Measurements from ENCODE around the gene ITGA3.

Gene ITGA3

GRCh38 chr17:50114849-50115357 is 59.0 kb downstream of the ITGA3 start:
- TF ChIP-seq CTCF (conservative IDR thresholded peaks at IDR 0.05; ENCODE audit: low read depth) = peak; percentile 54
- H3K27ac ChIP-seq = no peak overlapping the region
- POLR2A ChIA-PET (ENCODE audit: low non-redundant PET) = no interaction called here
- no peak for DNase-seq (ENCODE audit: low spot score)
- CTCF ChIA-PET = interaction anchor here (0.7 to 2.4 kb wide), 7 partner anchors 14 to 46 kb away, joined by 3 to 7 read pairs (median 3); partner anchors contain the start of gene PPP1R9B

GRCh38 chr17:50115756-50116155 is 59.8 kb downstream of the ITGA3 start:
- CTCF ChIA-PET = interaction anchor here (0.9 to 2.4 kb wide), 2 partner anchors 22 to 25 kb away, joined by 3 to 7 read pairs; no protein-coding TSS in a partner anchor

GRCh38 chr17:50117202-50118051 is 61.5 kb downstream of the ITGA3 start:
- peak; percentile 85 for TF ChIP-seq CTCF (conservative IDR thresholded peaks at IDR 0.05; ENCODE audit: low read depth)
- ChIA-PET CTCF (interaction anchor here (0.6 to 1.7 kb wide), 6 partner anchors 9 to 777 kb away, joined by 3 to 4 read pairs (median 3); partner anchors contain the start of gene PDK2), POLR2A (ENCODE audit: low non-redundant PET) (no interaction called here)
- no peak overlapping the region for H3K27ac ChIP-seq
- DNase-seq (ENCODE audit: low spot score) = peak; percentile 60

More at GRCh38 chr17:50115756-50116155, 59.8 kb downstream of the ITGA3 start:
- POLR2A ChIA-PET (ENCODE audit: low non-redundant PET) = no interaction called here
- no peak for DNase-seq (ENCODE audit: low spot score)
- TF ChIP-seq CTCF (conservative IDR thresholded peaks at IDR 0.05; ENCODE audit: low read depth) = no peak
- H3K27ac ChIP-seq = no peak overlapping the region

GRCh38 chr17:50118076-50118827 is 62.3 kb downstream of the ITGA3 start:
- POLR2A ChIA-PET (ENCODE audit: low non-redundant PET) = no interaction called here
- no peak for DNase-seq (ENCODE audit: low spot score)
- CTCF ChIA-PET = interaction anchor here (0.9 to 1.7 kb wide), 2 partner anchors 9 to 31 kb away, joined by 3 read pairs; no protein-coding TSS in a partner anchor
- no peak overlapping the region for H3K27ac ChIP-seq
- no peak for TF ChIP-seq CTCF (conservative IDR thresholded peaks at IDR 0.05; ENCODE audit: low read depth)

GRCh38 chr17:50118828-50119218 is 62.9 kb downstream of the ITGA3 start:
- no peak for DNase-seq (ENCODE audit: low spot score)
- no peak overlapping the region for H3K27ac ChIP-seq
- CTCF ChIA-PET = interaction anchor here (0.9 kb wide), 1 partner anchor 10 kb away, joined by 3 read pairs; no protein-coding TSS in a partner anchor
- no peak for TF ChIP-seq CTCF (conservative IDR thresholded peaks at IDR 0.05; ENCODE audit: low read depth)
- POLR2A ChIA-PET (ENCODE audit: low non-redundant PET) = no interaction called here
